ENCODE data around the gene FAM3A.
A peak's percentile ranks its signal among the peaks of the same experiment; 100 is the strongest.
"Not testable (repeated sequence)": the region's sequence is repeated elsewhere in the genome, so short reads cannot be mapped to it uniquely, and the experiment has no call there.

The FAM3A gene

DNA sequence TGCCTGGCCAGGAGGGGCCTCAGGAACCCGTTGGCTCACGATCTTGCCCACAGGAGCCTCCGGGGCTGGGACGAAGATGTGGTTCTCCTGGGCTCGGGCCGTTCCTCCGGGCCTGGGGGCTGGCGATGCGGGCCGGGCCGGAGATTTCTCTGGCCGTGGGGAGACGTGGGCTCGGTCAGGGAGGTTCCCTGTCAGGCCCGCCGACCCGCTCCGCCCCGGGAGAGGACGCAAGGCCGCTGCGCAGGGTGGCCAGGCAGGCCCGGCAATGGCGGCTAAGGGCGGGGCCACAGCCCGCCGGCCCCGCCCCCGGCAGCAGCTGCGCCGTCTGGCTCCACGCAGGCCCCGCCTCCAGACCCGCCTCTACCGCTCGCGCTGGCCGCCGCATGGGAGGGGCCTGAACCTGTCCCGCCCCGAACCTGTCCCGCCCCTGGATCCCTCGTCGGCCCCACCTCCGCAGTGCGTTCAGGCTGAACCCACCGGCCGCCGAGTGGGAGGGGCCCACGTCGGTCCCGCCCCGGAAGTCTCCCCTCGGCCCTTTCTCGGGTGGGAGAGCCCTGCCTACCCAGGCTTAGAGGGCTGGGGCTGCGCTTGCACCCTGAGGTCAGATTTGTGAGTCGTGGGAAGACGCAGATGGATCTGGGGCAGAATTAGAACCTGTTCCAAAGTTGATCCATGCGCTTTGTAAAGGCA is at the start of gene FAM3A:
TSS of gene FAM3A (minus strand) at position 267 of the 690 bp plus-strand sequence. CDS start 460 bp downstream, outside the sequence.
- peaks cover 15% of the 10 kb centered on the region for H3K4me1 Mint-ChIP-seq (ENCODE audit: low read depth)
- H3K4me3 Mint-ChIP-seq = peak within 1 kb of the TSS; percentile 86
- H3K27ac Mint-ChIP-seq = peak within 1 kb of the TSS; percentile 87
- H3K27me3 Mint-ChIP-seq (ENCODE audit: low read depth) = no peaks in the 10 kb centered on the region
- H3K9me3 Mint-ChIP-seq = no peaks in the 10 kb centered on the region
- peaks cover 1% of the 10 kb centered on the region for H3K36me3 Mint-ChIP-seq (ENCODE audit: low read depth)

- not testable (repeated sequence) for H3K4me3 Mint-ChIP-seq; H3K36me3 Mint-ChIP-seq (ENCODE audit: low read depth); H3K27ac Mint-ChIP-seq
These were observed 46.3 kb upstream of the FAM3A start for GRCh38 chrX:154562295-154562694.

DNA sequence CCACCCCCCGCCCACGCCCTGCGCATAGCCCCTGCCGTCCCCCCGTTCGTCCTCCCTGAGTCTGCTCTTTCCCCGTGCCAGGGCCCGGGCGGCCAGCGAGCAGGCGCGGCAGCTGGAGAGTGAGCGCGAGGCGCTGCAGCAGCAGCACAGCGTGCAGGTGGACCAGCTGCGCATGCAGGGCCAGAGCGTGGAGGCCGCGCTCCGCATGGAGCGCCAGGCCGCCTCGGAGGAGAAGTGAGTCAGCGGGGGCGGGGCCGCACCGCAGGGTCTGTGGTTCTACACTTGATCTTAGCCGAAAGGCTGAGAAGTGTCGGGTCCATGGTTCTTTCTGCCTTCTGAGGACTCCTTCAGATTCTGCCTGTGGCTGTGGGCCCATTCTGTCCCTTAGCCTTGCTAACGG is 44.3 kb upstream of the FAM3A start:
- H3K9me3 Mint-ChIP-seq; H3K27ac Mint-ChIP-seq; H3K4me1 Mint-ChIP-seq (ENCODE audit: low read depth); H3K27me3 Mint-ChIP-seq (ENCODE audit: low read depth); H3K36me3 Mint-ChIP-seq (ENCODE audit: low read depth); H3K4me3 Mint-ChIP-seq: not testable (repeated sequence)

More at GRCh38 chrX:154562295-154562694, 46.3 kb upstream of the FAM3A start:
- H3K27me3 Mint-ChIP-seq (ENCODE audit: low read depth); H3K9me3 Mint-ChIP-seq; H3K4me1 Mint-ChIP-seq (ENCODE audit: low read depth): not testable (repeated sequence)

GRCh38 chrX:154558896-154559295 is 42.9 kb upstream of the FAM3A start:
- H3K4me1 Mint-ChIP-seq (ENCODE audit: low read depth); H3K27me3 Mint-ChIP-seq (ENCODE audit: low read depth); H3K4me3 Mint-ChIP-seq: not testable (repeated sequence)

GRCh38 chrX:154558060-154558690 is 42.1 kb upstream of the FAM3A start:
- H3K27ac Mint-ChIP-seq; H3K4me1 Mint-ChIP-seq (ENCODE audit: low read depth); H3K27me3 Mint-ChIP-seq (ENCODE audit: low read depth); H3K36me3 Mint-ChIP-seq (ENCODE audit: low read depth); H3K9me3 Mint-ChIP-seq; H3K4me3 Mint-ChIP-seq: not testable (repeated sequence)

More at GRCh38 chrX:154558896-154559295, 42.9 kb upstream of the FAM3A start:
- not testable (repeated sequence) for H3K36me3 Mint-ChIP-seq (ENCODE audit: low read depth); H3K9me3 Mint-ChIP-seq; H3K27ac Mint-ChIP-seq

- peak overlapping the region; percentile 49 for H3K27ac Mint-ChIP-seq
- peaks cover 24% of the 10 kb centered on the region for H3K36me3 Mint-ChIP-seq (ENCODE audit: low read depth)
- not testable (repeated sequence) for H3K27me3 Mint-ChIP-seq (ENCODE audit: low read depth); H3K9me3 Mint-ChIP-seq; H3K4me3 Mint-ChIP-seq
- peaks cover 26% of the 10 kb centered on the region for H3K4me1 Mint-ChIP-seq (ENCODE audit: low read depth)
These were observed 36.2 kb upstream of the FAM3A start for GRCh38 chrX:154552112-154552806.

GRCh38 chrX:154549766-154550165 is 33.7 kb upstream of the FAM3A start:
- H3K36me3 Mint-ChIP-seq (ENCODE audit: low read depth) = peaks cover 21% of the 10 kb centered on the region
- no peaks in the 10 kb centered on the region for H3K27me3 Mint-ChIP-seq (ENCODE audit: low read depth)
- peak overlapping the region; percentile 56 for H3K4me3 Mint-ChIP-seq
- H3K9me3 Mint-ChIP-seq = no peaks in the 10 kb centered on the region
- H3K27ac Mint-ChIP-seq = peak overlapping the region; percentile 31
- H3K4me1 Mint-ChIP-seq (ENCODE audit: low read depth) = peaks cover 28% of the 10 kb centered on the region

- H3K9me3 Mint-ChIP-seq = no peaks in the 10 kb centered on the region
- peaks cover 17% of the 10 kb centered on the region for H3K36me3 Mint-ChIP-seq (ENCODE audit: low read depth)
- peak overlapping the region; percentile 94 for H3K4me3 Mint-ChIP-seq
- no peaks in the 10 kb centered on the region for H3K27me3 Mint-ChIP-seq (ENCODE audit: low read depth)
- peak overlapping the region; percentile 94 for H3K27ac Mint-ChIP-seq
- H3K4me1 Mint-ChIP-seq (ENCODE audit: low read depth) = peaks cover 30% of the 10 kb centered on the region
These were observed 31.9 kb upstream of the FAM3A start for GRCh38 chrX:154548028-154548316.

GRCh38 chrX:154547245-154548027 is 31.4 kb upstream of the FAM3A start, which contains the start of gene IKBKG:
IKBKG (plus strand) TSS chrX:154547620; CDS start chrX:154552003, 4,383 bp downstream.
- Mint-ChIP-seq H3K27me3 (ENCODE audit: low read depth) (no peaks in the 10 kb centered on the region), H3K9me3 (no peaks in the 10 kb centered on the region), H3K36me3 (ENCODE audit: low read depth) (peaks cover 17% of the 10 kb centered on the region), H3K4me1 (ENCODE audit: low read depth) (peaks cover 35% of the 10 kb centered on the region), H3K27ac (peak within 1 kb of the TSS; percentile 94), H3K4me3 (peak within 1 kb of the TSS; percentile 94)

GRCh38 chrX:154546354-154547244 is 30.6 kb upstream of the FAM3A start, which contains the start of gene G6PD:
G6PD (minus strand) TSS chrX:154546846; CDS start chrX:154546155, 691 bp downstream.
- no peaks in the 10 kb centered on the region for H3K27me3 Mint-ChIP-seq (ENCODE audit: low read depth)
- H3K36me3 Mint-ChIP-seq (ENCODE audit: low read depth) = peaks cover 17% of the 10 kb centered on the region
- H3K27ac Mint-ChIP-seq = peak within 1 kb of the TSS; percentile 94
- H3K9me3 Mint-ChIP-seq = no peaks in the 10 kb centered on the region
- peaks cover 33% of the 10 kb centered on the region for H3K4me1 Mint-ChIP-seq (ENCODE audit: low read depth)
- H3K4me3 Mint-ChIP-seq = peak within 1 kb of the TSS; percentile 94

- Mint-ChIP-seq H3K36me3 (ENCODE audit: low read depth) (peaks cover 17% of the 10 kb centered on the region), H3K27ac (peak overlapping the region; percentile 45), H3K4me3 (peak overlapping the region; percentile 65), H3K27me3 (ENCODE audit: low read depth) (no peaks in the 10 kb centered on the region), H3K9me3 (no peaks in the 10 kb centered on the region), H3K4me1 (ENCODE audit: low read depth) (peaks cover 32% of the 10 kb centered on the region)
These were observed 29.7 kb upstream of the FAM3A start for GRCh38 chrX:154545673-154546274.

DNA sequence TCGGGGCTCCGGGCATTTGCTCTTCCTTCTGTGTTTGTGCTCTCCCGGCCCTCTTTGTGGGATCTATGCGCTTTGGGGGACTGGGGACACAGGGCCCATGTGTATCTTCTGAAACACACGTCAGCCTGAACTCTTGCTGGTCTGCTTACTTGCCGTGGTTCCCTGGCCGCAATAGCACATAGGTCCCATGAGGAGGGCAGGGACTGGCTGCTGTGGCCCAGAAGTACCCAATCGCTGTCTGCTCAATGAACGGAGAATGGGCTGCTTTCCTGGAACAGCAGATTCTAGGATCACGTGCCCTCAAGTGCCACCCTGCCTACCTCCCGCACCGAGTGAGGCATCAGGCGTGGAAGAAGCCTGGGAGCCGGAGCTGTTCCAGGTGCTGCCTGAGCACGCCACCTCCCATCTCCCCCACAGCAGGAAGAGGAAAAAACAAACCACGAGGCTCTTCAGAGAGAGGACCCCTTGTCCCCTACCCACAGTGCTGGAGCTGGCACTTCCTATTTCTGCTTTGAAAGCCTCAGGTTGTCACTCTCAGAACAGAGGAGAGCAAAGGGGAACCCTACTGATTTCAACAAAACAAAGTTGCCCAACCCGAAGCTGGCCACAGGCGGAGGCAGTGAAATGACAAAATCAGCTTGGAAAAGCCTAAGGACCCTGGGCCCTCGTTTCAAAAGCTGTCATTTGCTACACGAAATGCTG is 26.8 kb upstream of the FAM3A start:
- Mint-ChIP-seq H3K9me3 (no peaks in the 10 kb centered on the region), H3K36me3 (ENCODE audit: low read depth) (peaks cover 9% of the 10 kb centered on the region)

More for the DNA sequence above, 26.8 kb upstream of the FAM3A start:
- H3K27me3 Mint-ChIP-seq (ENCODE audit: low read depth) = no peaks in the 10 kb centered on the region
- H3K27ac Mint-ChIP-seq = peak overlapping the region; percentile 81
- peak overlapping the region; percentile 49 for H3K4me3 Mint-ChIP-seq
- H3K4me1 Mint-ChIP-seq (ENCODE audit: low read depth) = peaks cover 19% of the 10 kb centered on the region
